ENCODE measurements around the gene AGBL5. TPM values are rescaled to one million over a fixed set of nuclear protein-coding genes. Genes with fewer than 3 reads are reported as not detected.

AGBL5 gene
- total RNA-seq, 1 donor from 2014 or later, result 68.3 TPM

DNA sequence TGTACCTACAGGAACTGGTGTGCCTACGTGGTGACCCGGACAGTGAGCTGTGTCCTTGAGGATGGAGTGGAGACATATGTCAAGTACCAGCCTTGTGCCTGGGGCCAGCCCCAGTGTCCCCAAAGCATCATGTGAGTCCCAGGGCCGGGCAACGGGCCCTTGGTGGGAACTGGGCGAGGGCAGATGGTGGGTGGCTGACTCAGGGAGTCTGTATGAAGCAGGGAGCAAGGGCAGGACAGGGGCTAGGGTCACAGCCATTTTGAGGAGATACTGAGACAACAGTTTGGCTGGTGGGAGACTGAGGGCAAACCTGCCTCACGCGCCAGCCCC lies 28.6 kb downstream of the AGBL5 start:
- no peak overlapping the region for H3K4me3 ChIP-seq
- H3K4me1 ChIP-seq, result peaks cover 15% of the 10 kb centered on the region
- Mint-ChIP-seq H3K4me1 (peaks cover 51% of the 10 kb centered on the region), H3K36me3 (no peaks in the 10 kb centered on the region), H3K27me3 (ENCODE audit: insufficient read depth, low read depth) (no peaks in the 10 kb centered on the region), H3K27ac (peak overlapping the region; percentile 65), H3K9me3 (no peaks in the 10 kb centered on the region), H3K4me3 (peak overlapping the region; percentile 77)
- no peak overlapping the region for H2AFZ ChIP-seq (replicated peaks)
- H3K9ac ChIP-seq, result no peak overlapping the region
- no peaks in the 10 kb centered on the region for H3K79me2 ChIP-seq (ENCODE audit: low read depth)
- no peaks in the 10 kb centered on the region for H3K36me3 ChIP-seq
- H3K27me3 ChIP-seq, result peaks cover 4% of the 10 kb centered on the region
- H3F3A ChIP-seq (ENCODE audit: low read depth), result peaks cover 7% of the 10 kb centered on the region
- H4K20me1 ChIP-seq (ENCODE audit: low read depth), result no peaks in the 10 kb centered on the region
- H3K27ac ChIP-seq, result no peak overlapping the region
- no peaks in the 10 kb centered on the region for H3K9me3 ChIP-seq (ENCODE audit: low read depth)
- TF ChIP-seq, protein P1, sequence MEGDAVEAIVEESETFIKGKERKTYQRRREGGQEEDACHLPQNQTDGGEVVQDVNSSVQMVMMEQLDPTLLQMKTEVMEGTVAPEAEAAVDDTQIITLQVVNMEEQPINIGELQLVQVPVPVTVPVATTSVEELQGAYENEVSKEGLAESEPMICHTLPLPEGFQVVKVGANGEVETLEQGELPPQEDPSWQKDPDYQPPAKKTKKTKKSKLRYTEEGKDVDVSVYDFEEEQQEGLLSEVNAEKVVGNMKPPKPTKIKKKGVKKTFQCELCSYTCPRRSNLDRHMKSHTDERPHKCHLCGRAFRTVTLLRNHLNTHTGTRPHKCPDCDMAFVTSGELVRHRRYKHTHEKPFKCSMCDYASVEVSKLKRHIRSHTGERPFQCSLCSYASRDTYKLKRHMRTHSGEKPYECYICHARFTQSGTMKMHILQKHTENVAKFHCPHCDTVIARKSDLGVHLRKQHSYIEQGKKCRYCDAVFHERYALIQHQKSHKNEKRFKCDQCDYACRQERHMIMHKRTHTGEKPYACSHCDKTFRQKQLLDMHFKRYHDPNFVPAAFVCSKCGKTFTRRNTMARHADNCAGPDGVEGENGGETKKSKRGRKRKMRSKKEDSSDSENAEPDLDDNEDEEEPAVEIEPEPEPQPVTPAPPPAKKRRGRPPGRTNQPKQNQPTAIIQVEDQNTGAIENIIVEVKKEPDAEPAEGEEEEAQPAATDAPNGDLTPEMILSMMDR (IDR thresholded peaks at IDR 0.05), result no peak
- TF ChIP-seq EZH2 (IDR thresholded peaks at IDR 0.05), result no peak
- no peak for TF ChIP-seq EZH2phosphoT487 (IDR thresholded peaks at IDR 0.05)
- no peak overlapping the region for H3K4me2 ChIP-seq
- DNase-seq (ENCODE audit: low spot score), result no peak

- Histone ChIP-seq H3K79me2 (ENCODE audit: low read depth) (no peaks in the 10 kb centered on the region), H3K27ac (no peak overlapping the region), H3F3A (ENCODE audit: low read depth) (peaks cover 12% of the 10 kb centered on the region), H3K36me3 (no peaks in the 10 kb centered on the region), H3K27me3 (peaks cover 9% of the 10 kb centered on the region), H3K4me1 (peaks cover 19% of the 10 kb centered on the region), H3K4me3 (no peak overlapping the region), H3K9me3 (ENCODE audit: low read depth) (no peaks in the 10 kb centered on the region), H3K9ac (no peak overlapping the region), H4K20me1 (ENCODE audit: low read depth) (no peaks in the 10 kb centered on the region), H2AFZ (replicated peaks) (no peak overlapping the region), H3K4me2 (peak overlapping the region; percentile 9)
- Mint-ChIP-seq H3K9me3 (no peaks in the 10 kb centered on the region), H3K4me3 (peak overlapping the region; percentile 77), H3K36me3 (no peaks in the 10 kb centered on the region), H3K4me1 (peaks cover 52% of the 10 kb centered on the region), H3K27ac (peak overlapping the region; percentile 92), H3K27me3 (ENCODE audit: insufficient read depth, low read depth) (no peaks in the 10 kb centered on the region)
- no peak for DNase-seq (ENCODE audit: low spot score)
- TF ChIP-seq EZH2 (IDR thresholded peaks at IDR 0.05) (no peak), EZH2phosphoT487 (IDR thresholded peaks at IDR 0.05) (no peak)
- TF ChIP-seq, protein P1 (IDR thresholded peaks at IDR 0.05), result no peak
Measured at GRCh38 chr2:27080603-27080936, 29.1 kb downstream of the AGBL5 start.

DNA sequence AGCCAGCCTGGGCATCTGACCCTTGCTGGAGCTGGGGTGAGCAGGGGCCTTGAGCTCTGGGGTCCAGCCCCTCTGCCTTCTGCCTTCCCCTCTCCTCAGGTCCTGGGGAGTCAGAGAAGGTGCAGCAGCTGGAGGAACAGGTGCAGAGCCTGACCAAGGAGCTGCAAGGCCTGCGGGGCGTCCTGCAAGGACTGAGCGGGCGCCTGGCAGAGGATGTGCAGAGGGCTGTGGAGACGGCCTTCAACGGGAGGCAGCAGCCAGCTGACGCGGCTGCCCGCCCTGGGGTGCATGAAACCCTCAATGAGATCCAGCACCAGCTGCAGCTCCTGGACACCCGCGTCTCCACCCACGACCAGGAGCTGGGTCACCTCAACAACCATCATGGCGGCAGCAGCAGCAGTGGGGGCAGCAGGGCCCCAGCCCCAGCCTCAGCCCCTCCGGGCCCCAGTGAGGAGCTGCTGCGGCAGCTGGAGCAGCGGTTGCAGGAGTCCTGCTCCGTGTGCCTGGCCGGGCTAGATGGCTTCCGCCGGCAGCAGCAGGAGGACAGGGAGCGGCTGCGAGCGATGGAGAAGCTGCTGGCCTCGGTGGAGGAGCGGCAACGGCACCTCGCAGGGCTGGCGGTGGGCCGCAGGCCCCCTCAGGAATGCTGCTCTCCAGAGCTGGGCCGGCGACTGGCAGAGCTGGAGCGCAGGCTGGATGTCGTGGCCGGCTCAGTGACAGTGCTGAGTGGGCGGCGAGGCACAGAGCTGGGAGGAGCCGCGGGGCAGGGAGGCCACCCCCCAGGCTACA lies 30.7 kb downstream of the AGBL5 start:
- peaks cover 14% of the 10 kb centered on the region for H3K27me3 ChIP-seq
- no peak overlapping the region for H3K27ac ChIP-seq
- H4K20me1 ChIP-seq (ENCODE audit: low read depth), result no peaks in the 10 kb centered on the region
- no peak overlapping the region for H3K4me2 ChIP-seq
- no peaks in the 10 kb centered on the region for H3K36me3 ChIP-seq
- Mint-ChIP-seq H3K27me3 (ENCODE audit: insufficient read depth, low read depth) (peaks cover under 1% of the 10 kb centered on the region), H3K4me1 (peaks cover 40% of the 10 kb centered on the region), H3K4me3 (no peak overlapping the region), H3K27ac (no peak overlapping the region), H3K36me3 (no peaks in the 10 kb centered on the region), H3K9me3 (no peaks in the 10 kb centered on the region)
- H3K9me3 ChIP-seq (ENCODE audit: low read depth), result no peaks in the 10 kb centered on the region
- no peak overlapping the region for H3K4me3 ChIP-seq
- no peak overlapping the region for H2AFZ ChIP-seq (replicated peaks)
- H3F3A ChIP-seq (ENCODE audit: low read depth), result peaks cover 19% of the 10 kb centered on the region
- peaks cover 19% of the 10 kb centered on the region for H3K4me1 ChIP-seq
- H3K9ac ChIP-seq, result no peak overlapping the region
- DNase-seq (ENCODE audit: low spot score), result no peak
- TF ChIP-seq, protein P1 (IDR thresholded peaks at IDR 0.05), result no peak
- TF ChIP-seq EZH2 (IDR thresholded peaks at IDR 0.05) (no peak), EZH2phosphoT487 (IDR thresholded peaks at IDR 0.05) (no peak)
- H3K79me2 ChIP-seq (ENCODE audit: low read depth), result no peaks in the 10 kb centered on the region

Measured in neural progenitor cell (in vitro differentiated cells).